Hepatocyte (in vitro differentiated cells): ENCODE results near the gene SLC33A1. TPM values are rescaled to one million over a fixed set of nuclear protein-coding genes. Genes with fewer than 3 reads are reported as not detected.
"Not testable (repeated sequence)": the region's sequence is repeated elsewhere in the genome, so short reads cannot be mapped to it uniquely, and the experiment has no call there.

Source experiments
- DNase-seq: peaks from one replicate; pipeline ENCODE4 v3.0.0-alpha.2; 2016; ENCODE audit warnings: low spot score
- H2AFZ ChIP-seq: fragments of 200-600 bp; sonication (generic); 2 replicates; pipeline ENCODE4 v1.6.0; 2016; ENCODE audit warnings: antibody characterized with exemption, mild to moderate bottlenecking
- H3K27ac ChIP-seq: fragments of 200-600 bp; sonication (generic); 2 replicates; pipeline ENCODE4 v1.5.1; 2016; ENCODE audit warnings: mild to moderate bottlenecking
- H3K27me3 ChIP-seq: fragments of 200-600 bp; sonication (generic); 2 replicates; pipeline ENCODE4 v1.6.1; 2016
- H3K36me3 ChIP-seq: fragments of 200-600 bp; sonication (generic); replicated peaks from 2 replicates; pipeline ENCODE4 v1.5.1; 2016; ENCODE audit warnings: low read depth; ENCODE audit not compliant: insufficient read depth
- H3K4me1 ChIP-seq: fragments of 200-600 bp; sonication (generic); 2 replicates; pipeline ENCODE4 v1.5.1; 2016; ENCODE audit warnings: mild to moderate bottlenecking, moderate library complexity; ENCODE audit not compliant: insufficient read depth
- H3K4me2 ChIP-seq: fragments of 200-600 bp; sonication (generic); 2 replicates; pipeline ENCODE4 v1.6.0; 2016
- H3K4me3 ChIP-seq: fragments of 200-600 bp; sonication (generic); 2 replicates; pipeline ENCODE4 v1.5.1; 2016; ENCODE audit warnings: mild to moderate bottlenecking
- H3K79me2 ChIP-seq: fragments of 200-600 bp; sonication (generic); 2 replicates; pipeline ENCODE4 v1.6.0; 2017; ENCODE audit warnings: mild to moderate bottlenecking
- H3K9me2 ChIP-seq: fragments of 200-600 bp; sonication (generic); replicated peaks from 2 replicates; pipeline ENCODE4 v1.6.0; 2017; ENCODE audit warnings: mild to moderate bottlenecking; ENCODE audit not compliant: insufficient read depth
- H3K9me3 ChIP-seq: fragments of 200-600 bp; sonication (generic); 2 replicates; pipeline ENCODE4 v1.5.1; 2016; ENCODE audit warnings: low read depth, mild to moderate bottlenecking
- H4K20me1 ChIP-seq: fragments of 200-600 bp; sonication (generic); 2 replicates; pipeline ENCODE4 v1.6.0; 2016; ENCODE audit warnings: mild to moderate bottlenecking; ENCODE audit not compliant: insufficient read depth, poor library complexity, severe bottlenecking
- EZH2 ChIP-seq: fragments of 200-600 bp; sonication (generic); IDR thresholded peaks from 2 replicates; pipeline ENCODE4 v1.6.1; 2016; ENCODE audit warnings: antibody characterized with exemption, mild to moderate bottlenecking, borderline replicate concordance
- EZH2phosphoT487 ChIP-seq: fragments of 200-600 bp; sonication (generic); IDR thresholded peaks from one replicate; pipeline ENCODE4 v1.6.1; 2018; ENCODE audit warnings: antibody characterized with exemption, mild to moderate bottlenecking, low read depth, moderate library complexity; ENCODE audit not compliant: unreplicated experiment, severe bottlenecking
- WGBS: methylation state at CpG from one replicate; pipeline ENCODE4 v1.1.6; 2016; ENCODE audit warnings: low lambda C conversion rate; ENCODE audit errors: missing lambda C conversion rate; 5-methylcytosine and 5-hydroxymethylcytosine counted together
- polyA plus RNA-seq: library from polyadenylated mRNA; unstranded; fragments of >200 nt; fragmentation: Nextera tagmentation; extraction: Ambion mirVana; gene quantifications from 2 replicates; pipeline ENCODE4 v1.2.1, GENCODE V29; 2016
- total RNA-seq: library from RNA; depleted of rRNA; stranded (reverse); fragments of >200 nt; gene quantifications from 2 replicates; pipeline ENCODE4 v1.2.3, GENCODE V29; 2014
- TF ChIP-seq, protein P1 (sequence below): fragments of 200-600 bp; sonication (generic); IDR thresholded peaks from 2 replicates; pipeline ENCODE4 v1.5.1; 2016; ENCODE audit warnings: antibody characterized with exemption, mild to moderate bottlenecking; ENCODE audit not compliant: poor library complexity

SLC33A1 gene
- total and polyA plus RNA-seq, 2 experiments from 2014 or later: 20.0 to 46.5 TPM

DNA sequence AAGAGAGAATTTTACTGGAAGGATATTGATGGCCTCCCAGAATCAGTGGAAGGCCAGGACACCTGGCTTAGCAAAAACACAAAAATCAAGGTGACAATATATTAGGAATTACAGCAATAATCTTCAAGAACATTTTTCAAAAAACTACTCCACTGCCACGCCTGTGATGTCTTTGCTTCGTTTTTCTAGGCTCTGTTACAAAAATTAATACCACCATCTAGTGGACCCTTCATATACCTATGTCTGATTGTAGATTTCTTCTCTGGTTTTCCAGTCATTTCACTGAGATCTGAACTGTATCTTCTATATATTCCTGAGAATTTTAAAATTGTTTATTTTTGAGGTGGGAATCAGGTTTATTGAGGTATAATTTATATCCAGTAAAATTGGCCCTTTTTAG, 5.6 kb upstream of the SLC33A1 start:
- Histone ChIP-seq H4K20me1 (no peaks in the 10 kb centered on the region), H3K27me3 (no peaks in the 10 kb centered on the region), H3K9me2 (no peaks in the 10 kb centered on the region), H3K4me1 (no peaks in the 10 kb centered on the region), H3K27ac (no peak overlapping the region), H3K4me3 (no peak overlapping the region), H2AFZ (no peak overlapping the region), H3K9me3 (no peaks in the 10 kb centered on the region), H3K36me3 (no peaks in the 10 kb centered on the region), H3K4me2 (no peak overlapping the region), H3K79me2 (no peaks in the 10 kb centered on the region)
- WGBS: 34% methylated on average over 2 of the region's 2 CpGs
- DNase-seq: no peak
- TF ChIP-seq, protein P1, sequence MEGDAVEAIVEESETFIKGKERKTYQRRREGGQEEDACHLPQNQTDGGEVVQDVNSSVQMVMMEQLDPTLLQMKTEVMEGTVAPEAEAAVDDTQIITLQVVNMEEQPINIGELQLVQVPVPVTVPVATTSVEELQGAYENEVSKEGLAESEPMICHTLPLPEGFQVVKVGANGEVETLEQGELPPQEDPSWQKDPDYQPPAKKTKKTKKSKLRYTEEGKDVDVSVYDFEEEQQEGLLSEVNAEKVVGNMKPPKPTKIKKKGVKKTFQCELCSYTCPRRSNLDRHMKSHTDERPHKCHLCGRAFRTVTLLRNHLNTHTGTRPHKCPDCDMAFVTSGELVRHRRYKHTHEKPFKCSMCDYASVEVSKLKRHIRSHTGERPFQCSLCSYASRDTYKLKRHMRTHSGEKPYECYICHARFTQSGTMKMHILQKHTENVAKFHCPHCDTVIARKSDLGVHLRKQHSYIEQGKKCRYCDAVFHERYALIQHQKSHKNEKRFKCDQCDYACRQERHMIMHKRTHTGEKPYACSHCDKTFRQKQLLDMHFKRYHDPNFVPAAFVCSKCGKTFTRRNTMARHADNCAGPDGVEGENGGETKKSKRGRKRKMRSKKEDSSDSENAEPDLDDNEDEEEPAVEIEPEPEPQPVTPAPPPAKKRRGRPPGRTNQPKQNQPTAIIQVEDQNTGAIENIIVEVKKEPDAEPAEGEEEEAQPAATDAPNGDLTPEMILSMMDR: peak; percentile 48
- TF ChIP-seq EZH2: no peak

DNA sequence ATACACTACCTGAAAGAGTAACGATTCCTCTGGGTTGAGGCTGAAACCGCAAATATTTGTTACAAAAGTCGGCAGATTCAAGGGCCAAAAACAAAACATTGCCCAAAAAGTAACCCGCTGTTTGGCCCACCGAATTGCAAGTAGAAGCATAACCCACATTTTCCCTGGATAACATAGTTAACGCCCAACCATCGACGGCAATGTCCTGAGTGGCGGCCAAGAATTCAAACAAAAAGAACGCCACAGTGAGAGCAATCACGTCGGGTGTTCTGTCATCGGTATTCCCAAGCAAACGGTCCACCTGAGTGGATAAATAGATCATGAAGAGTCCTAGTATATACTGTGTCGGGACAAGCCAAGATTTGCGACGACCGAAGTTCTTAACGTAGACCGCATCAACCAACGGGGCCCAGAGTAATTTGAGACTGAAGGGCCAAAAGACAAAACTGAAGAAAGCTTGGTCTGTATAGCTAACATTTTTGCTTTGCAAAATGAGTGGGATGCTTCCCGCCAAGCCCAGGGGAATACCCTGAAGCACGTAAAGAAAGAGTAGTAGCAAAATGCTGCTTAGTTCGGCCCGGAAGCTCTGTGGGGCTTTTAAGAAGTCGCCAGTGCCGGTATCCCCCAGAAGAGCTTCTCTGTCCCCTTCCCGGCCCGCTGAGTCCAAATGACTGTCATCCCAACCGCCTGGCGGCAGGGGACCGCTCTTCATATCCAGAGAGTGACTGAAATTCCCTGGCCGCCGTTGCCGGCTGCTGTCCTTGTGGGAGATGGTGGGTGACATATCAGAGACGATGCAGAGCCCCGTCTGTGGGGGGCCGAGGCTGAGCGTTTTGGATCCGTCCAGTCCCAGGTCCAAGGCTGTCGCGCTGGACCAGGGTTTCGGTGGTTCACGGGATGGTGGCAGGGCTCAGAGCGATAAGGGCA, 750 bp downstream of the SLC33A1 start:
- Histone ChIP-seq H3K9me2 (no peaks in the 10 kb centered on the region), H3K27ac (peak overlapping the region; percentile 80), H3K9me3 (no peaks in the 10 kb centered on the region), H2AFZ (peak overlapping the region; percentile 66), H3K4me2 (peak overlapping the region; percentile 92), H3K4me1 (peaks cover 36% of the 10 kb centered on the region), H3K79me2 (peaks cover 53% of the 10 kb centered on the region), H3K4me3 (peak overlapping the region; percentile 71), H3K27me3 (no peaks in the 10 kb centered on the region), H3K36me3 (no peaks in the 10 kb centered on the region), H4K20me1 (peaks cover 23% of the 10 kb centered on the region)
- peak; percentile 54 for DNase-seq
- TF ChIP-seq, protein P1: peak; percentile 13
- TF ChIP-seq EZH2phosphoT487: no peak
- WGBS: 1% methylated on average over 45 of the region's 45 CpGs

DNA sequence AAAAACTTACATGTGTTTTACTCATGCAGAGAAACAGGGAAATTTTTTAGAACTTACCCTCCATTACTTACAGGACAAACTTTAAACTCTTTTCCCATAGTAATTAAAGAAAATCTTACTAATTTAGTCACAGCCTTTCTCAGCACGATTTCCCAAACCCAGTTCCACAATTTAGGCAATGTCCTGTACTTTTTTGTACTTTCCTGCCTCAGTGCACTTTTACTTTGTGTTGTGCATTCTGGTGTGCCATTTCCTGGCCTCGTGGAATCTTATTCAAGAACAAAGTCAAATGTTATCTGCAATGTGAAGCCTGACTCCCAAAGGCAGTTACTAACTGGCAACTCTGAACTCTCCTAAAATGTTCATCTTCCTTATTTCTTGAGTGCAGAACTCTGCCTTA, 1.9 kb downstream of the SLC33A1 start:
- Histone ChIP-seq H3K9me2 (no peaks in the 10 kb centered on the region), H4K20me1 (peaks cover 27% of the 10 kb centered on the region), H3K9me3 (no peaks in the 10 kb centered on the region), H2AFZ (no peak overlapping the region), H3K79me2 (peaks cover 64% of the 10 kb centered on the region), H3K4me3 (peak overlapping the region; percentile 71), H3K4me2 (peak overlapping the region; percentile 92), H3K4me1 (peaks cover 36% of the 10 kb centered on the region), H3K27me3 (no peaks in the 10 kb centered on the region), H3K27ac (no peak overlapping the region), H3K36me3 (no peaks in the 10 kb centered on the region)
- no peak for DNase-seq
- TF ChIP-seq, protein P1: no peak
- TF ChIP-seq EZH2: no peak
- no peak for TF ChIP-seq EZH2phosphoT487
- 43% methylated on average over 2 of the region's 2 CpGs for WGBS

DNA sequence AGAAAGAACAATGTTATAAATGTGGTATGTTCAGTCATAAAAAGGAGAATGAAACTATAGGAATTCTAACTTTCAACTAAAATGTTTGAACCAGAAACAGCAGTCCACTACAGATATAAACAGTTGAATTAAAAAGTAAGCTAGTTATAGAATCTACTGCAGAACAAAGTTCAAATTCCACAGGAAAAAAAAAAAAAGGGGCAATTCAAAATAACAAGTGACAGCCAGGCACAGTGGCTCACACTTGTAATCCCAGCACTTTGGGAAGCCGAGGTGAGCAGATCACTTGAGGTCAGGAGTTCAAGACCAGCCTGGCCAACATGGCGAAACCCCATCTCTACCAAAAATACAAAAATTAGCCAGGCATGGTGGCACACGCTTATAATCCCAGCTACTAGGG, 4.8 kb downstream of the SLC33A1 start:
- not testable (repeated sequence) for H3K9me2 ChIP-seq, DNase-seq, H3K27ac ChIP-seq, H3K9me3 ChIP-seq, H2AFZ ChIP-seq, H3K4me3 ChIP-seq, H3K36me3 ChIP-seq, H3K27me3 ChIP-seq
- H4K20me1 ChIP-seq: peaks cover 27% of the 10 kb centered on the region
- peaks cover 85% of the 10 kb centered on the region for H3K79me2 ChIP-seq
- WGBS: 88% methylated on average over 3 of the region's 3 CpGs
- peaks cover 36% of the 10 kb centered on the region for H3K4me1 ChIP-seq
- peak overlapping the region; percentile 92 for H3K4me2 ChIP-seq
